ENCODE measurements around the gene MINK1. TPM values are rescaled to one million over a fixed set of nuclear protein-coding genes. Genes with fewer than 3 reads are reported as not detected.

Gene MINK1
- total RNA-seq, 1 donor from 2014 or later = 117 TPM

DNA sequence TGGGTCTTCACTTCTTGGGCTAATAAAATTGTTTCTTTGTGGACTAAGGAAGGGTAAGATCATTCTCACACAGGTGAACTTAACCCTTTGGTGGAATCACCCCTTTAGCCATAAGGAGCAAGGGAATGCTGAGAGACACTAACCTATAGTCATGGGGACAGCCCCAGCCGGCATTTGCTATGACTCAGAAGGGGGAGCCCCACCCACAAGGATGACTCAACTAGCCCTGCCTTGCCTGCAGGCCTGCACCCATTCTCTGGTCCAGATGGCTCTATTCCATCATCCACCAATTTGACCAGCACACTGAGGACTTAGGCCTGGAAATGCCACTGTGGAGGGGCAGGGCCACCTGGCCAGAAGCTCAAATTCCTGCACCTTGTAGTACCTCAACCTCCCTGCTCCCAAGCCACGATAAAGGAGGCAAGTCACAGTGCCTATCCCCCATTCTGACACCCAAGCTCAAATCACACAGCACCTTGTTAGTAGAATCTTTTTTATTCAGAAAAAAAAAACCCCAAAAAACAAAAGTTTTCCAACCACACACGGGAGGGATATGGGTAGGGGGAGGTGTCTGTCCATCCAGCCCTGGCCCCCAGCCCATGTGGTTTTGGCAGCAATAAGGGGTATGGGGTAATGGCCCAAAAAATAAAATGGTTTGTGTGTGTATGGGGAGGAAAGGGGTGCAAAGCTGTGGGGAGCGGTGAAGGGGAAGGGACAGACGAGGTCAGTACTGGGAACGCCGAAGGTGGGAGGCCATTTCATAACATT, 112.2 kb downstream of the MINK1 start:
- H3K4me1 Mint-ChIP-seq = peaks cover 39% of the 10 kb centered on the region
- no peaks in the 10 kb centered on the region for H3K9me3 Mint-ChIP-seq

DNA sequence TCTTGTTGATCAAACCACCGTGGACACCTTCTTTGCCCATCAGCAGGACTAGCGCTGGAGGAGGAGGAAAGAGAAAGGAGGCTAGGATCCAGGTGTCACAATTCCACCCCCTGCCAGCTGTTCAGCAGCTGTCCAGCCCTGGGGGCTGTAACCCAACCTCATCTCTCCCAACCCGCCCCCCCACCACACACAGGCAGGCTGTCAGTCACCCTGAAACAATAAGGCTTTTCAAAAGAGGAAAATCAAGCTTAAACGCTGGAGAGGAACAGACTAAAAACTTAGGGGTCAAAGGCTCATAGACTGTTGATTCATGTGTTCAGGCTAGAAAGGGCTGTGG, 112.8 kb downstream of the MINK1 start:
- peak overlapping the region; percentile 93 for H3K27ac Mint-ChIP-seq
- peaks cover 42% of the 10 kb centered on the region for H3K4me1 Mint-ChIP-seq
- H3K36me3 Mint-ChIP-seq = peaks cover 8% of the 10 kb centered on the region
- TF ChIP-seq, protein P1, sequence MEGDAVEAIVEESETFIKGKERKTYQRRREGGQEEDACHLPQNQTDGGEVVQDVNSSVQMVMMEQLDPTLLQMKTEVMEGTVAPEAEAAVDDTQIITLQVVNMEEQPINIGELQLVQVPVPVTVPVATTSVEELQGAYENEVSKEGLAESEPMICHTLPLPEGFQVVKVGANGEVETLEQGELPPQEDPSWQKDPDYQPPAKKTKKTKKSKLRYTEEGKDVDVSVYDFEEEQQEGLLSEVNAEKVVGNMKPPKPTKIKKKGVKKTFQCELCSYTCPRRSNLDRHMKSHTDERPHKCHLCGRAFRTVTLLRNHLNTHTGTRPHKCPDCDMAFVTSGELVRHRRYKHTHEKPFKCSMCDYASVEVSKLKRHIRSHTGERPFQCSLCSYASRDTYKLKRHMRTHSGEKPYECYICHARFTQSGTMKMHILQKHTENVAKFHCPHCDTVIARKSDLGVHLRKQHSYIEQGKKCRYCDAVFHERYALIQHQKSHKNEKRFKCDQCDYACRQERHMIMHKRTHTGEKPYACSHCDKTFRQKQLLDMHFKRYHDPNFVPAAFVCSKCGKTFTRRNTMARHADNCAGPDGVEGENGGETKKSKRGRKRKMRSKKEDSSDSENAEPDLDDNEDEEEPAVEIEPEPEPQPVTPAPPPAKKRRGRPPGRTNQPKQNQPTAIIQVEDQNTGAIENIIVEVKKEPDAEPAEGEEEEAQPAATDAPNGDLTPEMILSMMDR (IDR thresholded peaks at IDR 0.05; ENCODE audit: unreplicated experiment) = no peak
- no peak for DNase-seq (ENCODE audit: low spot score in 2 of 2, unreplicated experiment in 2 of 2)
- H3K27me3 Mint-ChIP-seq (ENCODE audit: low read depth) = no peaks in the 10 kb centered on the region
- peak overlapping the region; percentile 93 for H3K4me3 Mint-ChIP-seq
- no peaks in the 10 kb centered on the region for H3K9me3 Mint-ChIP-seq

More for the DNA sequence above, 112.2 kb downstream of the MINK1 start:
- TF ChIP-seq, protein P1 (IDR thresholded peaks at IDR 0.05; ENCODE audit: unreplicated experiment) = no peak
- Mint-ChIP-seq H3K27ac (peak overlapping the region; percentile 78), H3K27me3 (ENCODE audit: low read depth) (no peaks in the 10 kb centered on the region), H3K36me3 (peaks cover 8% of the 10 kb centered on the region), H3K4me3 (peak overlapping the region; percentile 52)
- DNase-seq (ENCODE audit: low spot score in 2 of 2, unreplicated experiment in 2 of 2) = no peak

DNA sequence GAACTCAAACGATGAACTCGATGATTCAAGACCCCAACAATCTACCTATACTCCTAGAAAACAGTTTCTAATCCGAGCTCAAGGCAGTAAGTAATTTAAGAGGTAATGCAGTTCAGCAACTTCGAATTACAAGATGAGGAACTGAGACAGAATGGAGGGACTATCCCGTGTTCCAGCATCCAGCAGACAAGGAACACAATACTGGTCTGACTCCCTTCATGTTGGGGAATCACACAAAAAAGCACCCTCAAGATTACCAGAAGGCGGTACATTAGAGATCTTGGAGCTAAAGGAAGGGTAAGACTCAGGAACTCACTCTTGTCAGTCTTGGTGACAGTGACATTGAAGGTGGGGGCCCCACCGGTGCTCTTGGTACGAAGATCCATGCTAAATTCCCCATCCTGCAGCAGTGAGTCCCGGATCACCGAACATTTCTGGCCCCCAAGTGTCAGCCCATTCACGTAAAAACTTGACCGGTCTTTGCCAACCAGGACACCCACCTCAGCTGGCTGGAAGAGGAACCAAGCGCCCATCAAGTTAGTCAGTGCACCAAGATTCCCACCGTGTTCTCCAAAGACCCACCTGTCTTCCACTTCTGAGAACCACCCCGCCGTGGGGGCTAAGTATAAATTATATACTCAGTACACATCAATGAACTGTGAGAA, 113.3 kb downstream of the MINK1 start:
- DNase-seq (ENCODE audit: low spot score in 2 of 2, unreplicated experiment in 2 of 2) = no peak
- Mint-ChIP-seq H3K9me3 (no peaks in the 10 kb centered on the region), H3K4me1 (peaks cover 42% of the 10 kb centered on the region), H3K4me3 (peak overlapping the region; percentile 93), H3K27me3 (ENCODE audit: low read depth) (no peaks in the 10 kb centered on the region), H3K27ac (peak overlapping the region; percentile 93), H3K36me3 (peaks cover 8% of the 10 kb centered on the region)
- TF ChIP-seq, protein P1 (IDR thresholded peaks at IDR 0.05; ENCODE audit: unreplicated experiment) = no peak

DNA sequence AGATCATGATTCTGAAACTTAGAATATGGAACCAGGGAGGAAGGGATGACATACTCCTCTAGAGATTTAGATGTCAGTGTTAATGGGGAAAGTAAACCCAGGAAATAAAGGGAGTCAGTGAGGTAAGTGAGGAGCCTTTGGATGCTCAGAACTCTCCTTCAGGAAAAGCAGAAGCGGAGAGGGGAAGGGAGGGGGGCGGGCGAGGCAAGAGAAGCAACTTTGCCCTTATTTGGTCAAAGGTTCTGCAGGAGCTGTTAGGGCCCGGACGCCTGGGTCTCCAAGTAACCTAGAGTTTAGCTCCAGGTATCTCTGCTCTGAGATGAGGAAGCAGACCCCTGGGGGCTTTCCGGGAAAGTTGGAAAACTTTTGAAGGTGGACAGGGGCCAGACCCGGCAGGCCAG, 113.9 kb downstream of the MINK1 start:
- no peak for DNase-seq (ENCODE audit: low spot score in 2 of 2, unreplicated experiment in 2 of 2)
- H3K4me1 Mint-ChIP-seq = peaks cover 41% of the 10 kb centered on the region

More for the DNA sequence above, 113.9 kb downstream of the MINK1 start:
- peaks cover 8% of the 10 kb centered on the region for H3K36me3 Mint-ChIP-seq
- TF ChIP-seq, protein P1 (IDR thresholded peaks at IDR 0.05; ENCODE audit: unreplicated experiment) = no peak
- peak overlapping the region; percentile 93 for H3K27ac Mint-ChIP-seq
- H3K4me3 Mint-ChIP-seq = peak overlapping the region; percentile 93
- no peaks in the 10 kb centered on the region for H3K27me3 Mint-ChIP-seq (ENCODE audit: low read depth)
- no peaks in the 10 kb centered on the region for H3K9me3 Mint-ChIP-seq

Other genes with a start within 250 kb of the MINK1 start
- gene SMTNL2, start 248.8 kb upstream of the MINK1 start, total RNA-seq = 64.8 to 68.2 TPM (median 65.7 TPM) in 3 replicates
- gene ALOX15, start 191.7 kb upstream of the MINK1 start, total RNA-seq = 0.18 to 0.45 TPM (median 0.36 TPM) in 3 replicates
- 95.2 to 101 TPM (median 99.5 TPM) in 3 replicates for gene PELP1, start 129.2 kb upstream of the MINK1 start, total RNA-seq
- gene ARRB2, start 122.7 kb upstream of the MINK1 start, total RNA-seq = 34.9 to 39.7 TPM (median 38.7 TPM) in 3 replicates
- gene MED11, start 101.9 kb upstream of the MINK1 start, total RNA-seq = 11.8 to 15.8 TPM (median 15.5 TPM) in 3 replicates
- 0.78 to 0.93 TPM (median 0.81 TPM) in 3 replicates for gene ZMYND15, start 93.5 kb upstream of the MINK1 start, total RNA-seq
- gene CXCL16, start 93.4 kb upstream of the MINK1 start, total RNA-seq = 7.6 to 8.8 TPM (median 8.1 TPM) in 3 replicates
- not detected in 3 replicates for gene TM4SF5, start 61.5 kb upstream of the MINK1 start, total RNA-seq
- gene VMO1, start 47.0 kb upstream of the MINK1 start, total RNA-seq = 2.3 to 2.6 TPM (median 2.5 TPM) in 3 replicates
- gene GLTPD2, start 44.4 kb upstream of the MINK1 start, total RNA-seq = 0.22 TPM in 1 of 3 replicates, not detected in the others
- gene PSMB6, start 37.2 kb upstream of the MINK1 start, total RNA-seq = 98.2 to 102 TPM (median 102 TPM) in 3 replicates
- gene PLD2, start 26.2 kb upstream of the MINK1 start, total RNA-seq = 77.3 to 83.6 TPM (median 82.5 TPM) in 3 replicates
- gene C17orf107, start 66.2 kb downstream of the MINK1 start, total RNA-seq = 8.6 to 9.3 TPM (median 9.2 TPM) in 3 replicates
- gene CHRNE, start 69.8 kb downstream of the MINK1 start, total RNA-seq = 1.5 to 1.9 TPM (median 1.7 TPM) in 3 replicates
- not detected in 3 replicates for gene GP1BA, start 98.9 kb downstream of the MINK1 start, total RNA-seq
- gene SLC25A11, start 106.7 kb downstream of the MINK1 start, total RNA-seq = 52.5 to 54.2 TPM (median 53.9 TPM) in 3 replicates
- gene RNF167, start 106.9 kb downstream of the MINK1 start, total RNA-seq = 72.3 to 74.6 TPM (median 73.1 TPM) in 3 replicates
- 357 to 377 TPM (median 370 TPM) in 3 replicates for gene PFN1, start 115.2 kb downstream of the MINK1 start, total RNA-seq
- gene ENO3, start 117.8 kb downstream of the MINK1 start, total RNA-seq = 21.2 to 25.3 TPM (median 22.4 TPM) in 3 replicates
- 72.8 to 86.9 TPM (median 72.9 TPM) in 3 replicates for gene SPAG7, start 134.5 kb downstream of the MINK1 start, total RNA-seq
- gene CAMTA2, start 154.3 kb downstream of the MINK1 start, total RNA-seq = 27.0 to 31.6 TPM (median 31.2 TPM) in 3 replicates
- gene INCA1, start 164.2 kb downstream of the MINK1 start, total RNA-seq = 1.7 to 3.1 TPM (median 2.7 TPM) in 3 replicates
- 78.5 to 82.9 TPM (median 81.7 TPM) in 3 replicates for gene KIF1C, start 164.6 kb downstream of the MINK1 start, total RNA-seq
- gene SLC52A1, start 202.1 kb downstream of the MINK1 start, total RNA-seq = 0.20 to 0.54 TPM (median 0.38 TPM) in 3 replicates
- 0.96 to 1.0 TPM (median 1.00 TPM) in 3 replicates for gene ZFP3, start 245.1 kb downstream of the MINK1 start, total RNA-seq